HepG2 (cell line): Measurements from ENCODE around the gene UBA6.

Experiments used
- JUND ChIP-seq: sonication (generic); formaldehyde crosslinking; IDR thresholded peaks from 2 replicates; pipeline ENCODE4 v1.8.0; 2022; ENCODE audit warnings: mild to moderate bottlenecking, missing genetic modification reagents
- SALL2 ChIP-seq: sonication (generic); formaldehyde crosslinking; IDR thresholded peaks from 2 replicates; pipeline ENCODE4 v1.8.1; 2023; ENCODE audit warnings: mild to moderate bottlenecking, missing genetic modification reagents, inconsistent platforms
- SIN3B ChIP-seq: fragments of 150-350 bp; IDR thresholded peaks from 2 replicates; pipeline ENCODE4 v1.6.1; 2014; ENCODE audit warnings: low read length

- no peak for TF ChIP-seq SALL2 (CRISPR knock-in tag)
- no peak for TF ChIP-seq SIN3B
- TF ChIP-seq JUND = no peak
Measured at GRCh38 chr4:67587156-67587555, 113.8 kb downstream of the UBA6 start.
